ENCODE results near the gene TCF7L2.
A peak's percentile ranks its signal among the peaks of the same experiment; 100 is the strongest.

The TCF7L2 gene

GRCh38 chr10:112948196-112948595, 1.9 kb upstream of the TCF7L2 start:
- no peak for DNase-seq (ENCODE audit: low read depth)

GRCh38 chr10:112949143-112949823, 764 bp upstream of the TCF7L2 start:
- DNase-seq (ENCODE audit: low read depth) = no peak

GRCh38 chr10:112950714-112951358, 789 bp downstream of the TCF7L2 start:
- DNase-seq (ENCODE audit: low read depth) = peak; percentile 2

GRCh38 chr10:112951359-112952281, 1.6 kb downstream of the TCF7L2 start:
- peak; percentile 16 for DNase-seq (ENCODE audit: low read depth)

- DNase-seq (ENCODE audit: low read depth) = peak; percentile 1
Measured at GRCh38 chr10:112952282-112953173, 2.5 kb downstream of the TCF7L2 start.

- DNase-seq (ENCODE audit: low read depth) = no peak
Measured at GRCh38 chr10:112953174-112954159, 3.4 kb downstream of the TCF7L2 start.

- no peak for DNase-seq (ENCODE audit: low read depth)
Measured at GRCh38 chr10:112954974-112955581, 5.0 kb downstream of the TCF7L2 start.

DNA sequence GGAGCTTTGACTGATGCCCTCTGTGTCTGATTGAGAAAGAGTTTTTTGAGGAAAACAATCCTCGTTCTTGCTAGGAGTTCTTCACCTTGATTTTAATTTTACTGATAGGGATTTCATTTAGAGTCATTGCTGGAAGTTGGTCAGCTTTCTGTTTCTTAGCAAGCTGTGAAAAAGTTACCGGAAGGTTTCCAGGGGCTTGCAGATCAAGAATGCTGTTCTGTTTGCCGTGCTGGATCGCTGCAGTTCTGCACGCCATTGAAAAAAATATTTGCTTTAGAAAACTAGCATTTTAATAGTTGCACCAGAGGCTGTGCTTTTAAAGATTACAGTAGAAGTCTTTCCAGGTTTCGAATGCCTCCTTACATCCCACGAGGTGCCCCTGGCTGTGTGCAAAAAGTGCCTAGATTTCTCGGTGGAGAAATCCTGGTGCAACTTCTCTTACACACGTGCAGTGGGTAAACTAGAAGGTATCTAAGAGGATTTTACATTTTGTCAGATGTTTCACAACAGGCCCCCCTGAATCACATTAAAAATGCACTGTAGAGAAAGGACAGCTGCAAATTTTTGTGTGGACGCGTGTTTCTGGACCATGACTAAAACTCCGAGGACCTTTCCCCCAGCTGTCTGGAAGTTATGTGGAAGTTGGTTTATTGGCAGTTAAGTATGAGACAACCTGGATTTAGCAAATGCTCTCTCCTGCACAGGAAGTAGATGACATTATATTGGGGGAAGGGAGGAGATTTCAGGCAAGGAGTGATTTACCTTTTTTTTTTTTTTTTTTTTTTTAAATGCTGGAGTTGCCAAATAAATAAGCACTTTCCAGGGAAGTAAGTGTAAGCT, 5.8 kb downstream of the TCF7L2 start:
- no peak for DNase-seq (ENCODE audit: low read depth)

GRCh38 chr10:112956631-112957350, 6.7 kb downstream of the TCF7L2 start:
- DNase-seq (ENCODE audit: low read depth) = no peak

- no peak for DNase-seq (ENCODE audit: low read depth)
Measured at GRCh38 chr10:112957640-112958092, 7.6 kb downstream of the TCF7L2 start.

DNA sequence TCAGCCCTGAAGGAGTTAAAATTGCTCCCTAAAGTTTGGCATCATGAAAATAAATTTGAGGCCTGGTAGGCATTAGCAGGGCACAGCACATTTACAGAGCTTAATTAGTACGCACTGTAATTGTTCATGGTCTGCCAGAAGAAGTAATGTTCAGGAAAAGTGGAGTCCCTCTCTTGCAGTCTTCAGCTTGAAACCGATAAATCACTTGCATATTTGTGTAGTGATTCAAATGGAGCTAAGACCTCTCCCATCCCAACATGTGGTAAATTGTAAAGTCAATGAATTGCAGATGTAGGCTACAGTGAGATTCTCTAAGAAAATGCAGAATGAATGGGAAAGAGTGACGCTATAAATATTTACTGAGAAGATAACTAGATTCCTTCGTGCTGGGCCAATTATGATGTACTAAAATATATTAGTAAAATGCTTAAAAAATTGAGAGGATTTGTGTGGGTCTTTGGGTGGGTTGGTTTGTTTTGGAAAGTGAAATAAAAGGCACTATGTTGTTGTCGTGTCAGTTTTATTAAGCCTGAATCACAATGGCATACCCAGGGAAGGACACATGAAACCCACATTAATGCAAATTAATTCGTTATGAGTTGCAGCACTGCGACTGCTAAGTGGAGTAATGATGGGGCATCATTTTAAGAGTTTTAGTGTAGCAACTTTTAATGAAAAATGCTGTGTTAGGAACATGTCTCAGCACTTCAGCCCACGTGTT, 8.4 kb downstream of the TCF7L2 start:
- DNase-seq (ENCODE audit: low read depth) = no peak

DNA sequence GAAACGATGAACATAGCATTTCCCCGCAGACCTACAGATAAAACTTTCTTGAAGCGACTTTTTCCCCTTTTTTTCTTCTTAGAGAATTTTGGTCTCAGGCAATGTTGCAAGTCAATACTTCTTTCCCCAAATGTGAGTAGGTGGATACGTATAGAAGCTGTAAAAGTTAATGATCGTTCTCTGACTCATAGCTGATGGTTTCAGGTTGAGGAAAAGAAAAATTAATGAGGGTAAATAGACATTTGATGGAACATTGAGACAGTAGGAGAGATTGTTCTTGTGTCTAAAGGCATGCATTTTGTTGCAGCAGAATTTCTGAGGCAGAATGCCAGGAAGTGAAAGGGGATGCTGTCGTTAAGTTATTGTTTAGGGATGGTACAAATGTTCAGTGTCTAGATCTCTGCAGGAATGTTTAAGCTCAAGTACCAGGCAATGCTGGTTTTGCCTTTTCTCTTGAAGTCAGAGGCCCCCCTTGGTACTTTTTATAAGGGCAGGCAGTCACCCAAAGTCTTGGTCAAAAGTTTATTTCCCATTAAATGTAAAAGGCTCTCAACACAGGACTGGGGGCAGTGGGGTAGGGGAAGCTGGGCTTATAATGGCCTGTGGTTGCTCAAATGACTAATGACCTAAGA, 9.3 kb downstream of the TCF7L2 start:
- DNase-seq (ENCODE audit: low read depth) = no peak

DNA sequence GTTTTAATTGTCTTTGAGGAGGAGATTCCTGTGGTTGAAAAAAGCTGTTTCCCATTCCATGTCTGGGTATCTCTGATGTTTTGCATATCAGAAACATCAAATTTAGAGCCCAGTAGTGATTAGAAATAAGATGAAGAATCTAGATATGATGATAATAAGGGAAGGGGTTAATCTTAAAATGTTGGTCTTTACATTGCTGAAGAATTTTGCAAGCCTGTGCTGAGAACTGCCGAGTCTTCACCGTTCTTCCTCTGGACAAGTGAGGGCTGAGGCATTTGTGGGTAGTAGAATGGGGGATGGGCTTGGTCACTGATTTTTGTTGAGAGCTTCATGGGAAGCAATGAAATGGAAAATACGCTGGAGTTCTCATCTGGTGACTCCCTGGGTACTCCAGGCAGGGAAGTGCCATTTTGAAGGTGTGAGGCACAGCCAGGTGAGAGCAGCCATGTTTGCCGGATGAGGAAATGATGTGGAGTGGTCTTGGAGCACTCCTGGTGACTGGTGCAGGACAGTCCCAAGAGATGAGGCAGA, 10.2 kb downstream of the TCF7L2 start:
- DNase-seq (ENCODE audit: low read depth) = no peak

DNA sequence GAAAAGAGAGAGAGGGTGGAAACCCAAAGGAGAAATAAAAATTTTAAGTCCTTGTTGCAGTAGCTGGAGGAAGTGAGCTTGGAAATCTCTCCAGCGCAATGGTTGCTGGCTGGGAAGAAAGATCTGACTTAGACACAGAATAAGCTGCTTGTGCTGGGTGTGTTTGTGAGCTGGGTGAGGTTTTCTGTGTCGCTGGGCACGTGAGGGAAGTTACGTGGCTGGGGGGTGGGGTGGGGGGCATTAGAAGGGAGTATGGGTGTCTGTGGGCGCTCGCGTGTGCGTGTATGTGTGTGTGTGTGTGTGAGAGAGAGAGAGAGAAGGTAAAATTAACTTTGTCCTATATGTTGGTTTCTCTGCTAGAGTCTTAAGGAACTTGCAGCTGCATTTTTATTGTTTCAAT, 11.6 kb downstream of the TCF7L2 start:
- DNase-seq (ENCODE audit: low read depth) = no peak

DNA sequence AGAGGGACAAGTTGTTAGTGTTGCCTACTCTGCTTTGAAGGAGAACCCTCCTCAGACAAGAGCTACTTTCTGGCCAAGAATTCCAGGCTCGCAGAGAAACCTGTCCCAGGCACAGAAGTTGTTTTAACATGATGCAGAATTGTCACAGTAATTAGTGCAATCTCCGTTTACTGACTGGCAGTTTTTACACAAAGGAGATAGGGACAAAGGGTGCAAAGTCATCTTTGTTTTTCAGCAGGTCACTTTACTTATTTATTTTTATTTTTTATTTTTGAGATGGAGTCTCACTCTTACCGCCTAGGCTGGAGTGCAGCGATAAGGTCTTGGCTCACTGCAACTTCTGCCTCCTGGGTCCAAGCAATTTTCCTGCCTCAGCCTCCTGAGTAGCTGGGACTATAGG, 12.3 kb downstream of the TCF7L2 start:
- DNase-seq (ENCODE audit: low read depth) = no peak

DNA sequence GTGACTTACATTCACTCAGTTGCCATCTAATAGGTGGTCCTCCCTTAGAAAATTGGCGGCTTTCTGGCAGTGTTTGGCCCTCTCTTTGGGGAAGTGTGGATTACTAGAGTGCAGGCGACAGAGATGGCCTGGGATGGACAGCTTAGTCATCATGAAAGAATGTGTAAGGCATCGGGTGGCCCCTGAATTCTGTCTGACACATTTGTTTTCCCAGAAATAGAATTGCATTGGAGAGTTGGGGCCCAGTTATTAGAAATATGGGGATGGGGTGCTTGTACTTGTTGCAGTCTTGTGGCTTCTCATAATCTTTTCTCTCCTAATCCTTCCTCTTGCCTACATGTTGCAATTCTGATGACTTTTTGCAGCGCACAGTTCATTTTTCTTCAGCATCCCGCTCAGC, 13.8 kb downstream of the TCF7L2 start:
- DNase-seq (ENCODE audit: low read depth) = no peak

GRCh38 chr10:112964482-112964881, 14.4 kb downstream of the TCF7L2 start:
- DNase-seq (ENCODE audit: low read depth) = no peak

All from activated T-cell treated with anti-CD3 and anti-CD28 coated beads for 48 hours (primary cell).